OCI-LY7 (cell line): ENCODE results near the gene AMBP.

Experiments
- CTCF ChIP-seq: fragments of 200-600 bp; sonication (generic); conservative IDR thresholded peaks from 2 replicates; pipeline ENCODE4 v1.5.1; 2014; ENCODE audit warnings: mild to moderate bottlenecking, antibody characterized with exemption, low read length, moderate library complexity, mixed read lengths
- EZH2phosphoT487 ChIP-seq: fragments of 200-600 bp; sonication (generic); IDR thresholded peaks from 2 replicates; pipeline ENCODE4 v1.6.1; 2018; ENCODE audit warnings: low read depth, borderline replicate concordance, mild to moderate bottlenecking, mixed run types, antibody characterized with exemption, low read length, moderate library complexity, mixed read lengths

DNA sequence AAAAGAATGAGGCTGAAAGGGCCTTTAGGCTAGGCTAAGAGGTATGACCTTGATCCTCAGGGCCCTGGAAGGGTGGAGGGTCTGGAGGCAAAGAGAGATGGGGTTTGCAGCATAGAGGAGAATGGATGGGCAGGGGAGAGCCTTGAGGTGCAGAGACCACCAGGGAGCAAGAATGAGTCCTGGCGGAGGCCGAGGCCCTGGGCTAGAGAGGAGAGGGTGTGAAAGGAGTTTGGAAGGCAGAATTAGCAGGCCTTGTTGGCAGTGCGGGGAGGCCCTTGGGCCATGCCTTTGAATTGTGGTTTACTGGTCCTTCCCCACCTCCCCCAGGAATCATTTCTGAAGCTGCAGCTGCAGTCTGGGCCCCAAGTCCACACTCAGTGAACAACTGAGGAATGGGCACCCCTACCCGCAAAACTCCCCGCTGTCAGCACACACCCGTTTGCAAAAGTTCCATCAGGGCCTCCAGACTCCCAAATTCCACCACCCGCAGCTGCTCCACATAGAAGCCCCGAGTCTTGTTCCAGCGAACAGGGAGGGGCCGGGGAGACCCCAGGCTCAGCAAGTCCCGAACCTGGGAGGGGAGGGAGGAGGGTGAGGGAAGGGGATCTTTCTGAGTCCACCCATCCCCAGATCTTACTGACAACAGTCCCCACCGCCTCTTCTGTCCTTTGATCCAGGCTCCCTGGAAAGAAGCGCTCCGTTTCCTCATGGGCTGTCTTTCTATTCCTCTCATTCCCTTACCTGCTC, 18.9 kb upstream of the AMBP start:
- no peak for TF ChIP-seq CTCF
- no peak for TF ChIP-seq EZH2phosphoT487
